ENCODE measurements around the gene ZYG11A.

Gene ZYG11A

GRCh38 chr1:52842643-52843310 is at the start of gene ZYG11A (continued):
- TF ChIP-seq ZNF394 (tag by site-specific recombination; IDR thresholded peaks at IDR 0.05; ENCODE audit: borderline replicate concordance) (peak; percentile 46; the same call in 1 of the 2 replicates), ZNF600 (tag by site-specific recombination; IDR thresholded peaks at IDR 0.05) (peak; percentile 87), ZFP3 (tag by site-specific recombination; IDR thresholded peaks at IDR 0.05; ENCODE audit: low read depth) (no peak), ZNF561 (tag by site-specific recombination; IDR thresholded peaks at IDR 0.05; ENCODE audit: borderline replicate concordance) (peak; percentile 43), ZNF654 (tag by site-specific recombination; IDR thresholded peaks at IDR 0.05; ENCODE audit: low read depth) (no peak), ZNF280C (tag by site-specific recombination; IDR thresholded peaks at IDR 0.05) (no peak), ZNF571 (tag by site-specific recombination; IDR thresholded peaks at IDR 0.05) (no peak), ZNF184 (tag by site-specific recombination; IDR thresholded peaks at IDR 0.05) (peak; percentile 19; the same call in 1 of the 2 replicates), MZF1 (tag by site-specific recombination; IDR thresholded peaks at IDR 0.05; ENCODE audit: borderline replicate concordance) (no peak), PRDM10 (tag by site-specific recombination; IDR thresholded peaks at IDR 0.05) (peak; percentile 65), GLIS1 (tag by site-specific recombination; IDR thresholded peaks at IDR 0.05) (peak; percentile 40), ZNF112 (tag by site-specific recombination; IDR thresholded peaks at IDR 0.05) (no peak), ZFHX2 (tag by site-specific recombination; conservative IDR thresholded peaks at IDR 0.05) (peak; percentile 53), ZNF24 (tag by site-specific recombination; IDR thresholded peaks at IDR 0.05) (peak; percentile 56; the same call in 1 of the 2 replicates), ZNF558 (tag by site-specific recombination; IDR thresholded peaks at IDR 0.05) (no peak), ZSCAN30 (tag by site-specific recombination; IDR thresholded peaks at IDR 0.05) (peak; percentile 76), PRDM6 (tag by site-specific recombination; IDR thresholded peaks at IDR 0.05) (no peak), ZSCAN5A (tag by site-specific recombination; IDR thresholded peaks at IDR 0.05) (peak; percentile 85; the same call in 1 of the 2 replicates), ZNF211 (tag by site-specific recombination; IDR thresholded peaks at IDR 0.05; ENCODE audit: low read depth) (no peak), KLF1 (tag by site-specific recombination; IDR thresholded peaks at IDR 0.05) (peak; percentile 88), ZBTB21 (tag by site-specific recombination; IDR thresholded peaks at IDR 0.05) (no peak), ZSCAN23 (tag by site-specific recombination; IDR thresholded peaks at IDR 0.05) (no peak), ZNF302 (tag by site-specific recombination; IDR thresholded peaks at IDR 0.05; ENCODE audit: low read depth) (no peak)
